OCI-LY1 (cell line): ENCODE measurements around the gene FARP1.

Experiments
- EZH2 ChIP-seq: fragments of 200-600 bp; sonication (generic), shearing (Covaris generic); IDR thresholded peaks from 2 replicates; pipeline ENCODE4 v1.8.0; 2017; ENCODE audit warnings: borderline replicate concordance, mixed run types, mild to moderate bottlenecking, antibody characterized with exemption, low read length, moderate library complexity, mixed read lengths
- TF ChIP-seq, protein P1 (sequence below): fragments of 200-600 bp; sonication (generic), shearing (Covaris generic); IDR thresholded peaks from 2 replicates; pipeline ENCODE4 v1.5.1; 2017; ENCODE audit warnings: mild to moderate bottlenecking, antibody characterized with exemption, low read length, moderate library complexity, mixed read lengths

DNA sequence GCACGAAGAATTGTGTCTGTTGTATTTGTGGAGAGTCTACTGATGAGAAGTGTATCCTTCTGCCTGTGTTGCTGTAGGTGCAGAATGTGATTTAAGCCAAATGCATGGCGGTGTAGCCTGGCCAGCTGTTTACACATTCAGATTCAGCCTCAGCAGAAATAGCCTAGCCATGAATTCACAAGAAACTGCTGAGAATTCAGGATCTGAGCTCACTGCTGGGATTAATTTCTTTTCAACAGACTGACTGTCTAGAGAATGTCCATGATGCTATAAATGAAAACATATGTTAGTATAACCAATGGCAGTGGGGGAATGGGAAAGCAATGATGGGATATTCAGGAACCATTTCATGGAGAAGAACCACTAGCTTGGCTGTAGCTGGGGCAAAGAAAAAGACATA, 111.6 kb downstream of the FARP1 start:
- TF ChIP-seq, protein P1, sequence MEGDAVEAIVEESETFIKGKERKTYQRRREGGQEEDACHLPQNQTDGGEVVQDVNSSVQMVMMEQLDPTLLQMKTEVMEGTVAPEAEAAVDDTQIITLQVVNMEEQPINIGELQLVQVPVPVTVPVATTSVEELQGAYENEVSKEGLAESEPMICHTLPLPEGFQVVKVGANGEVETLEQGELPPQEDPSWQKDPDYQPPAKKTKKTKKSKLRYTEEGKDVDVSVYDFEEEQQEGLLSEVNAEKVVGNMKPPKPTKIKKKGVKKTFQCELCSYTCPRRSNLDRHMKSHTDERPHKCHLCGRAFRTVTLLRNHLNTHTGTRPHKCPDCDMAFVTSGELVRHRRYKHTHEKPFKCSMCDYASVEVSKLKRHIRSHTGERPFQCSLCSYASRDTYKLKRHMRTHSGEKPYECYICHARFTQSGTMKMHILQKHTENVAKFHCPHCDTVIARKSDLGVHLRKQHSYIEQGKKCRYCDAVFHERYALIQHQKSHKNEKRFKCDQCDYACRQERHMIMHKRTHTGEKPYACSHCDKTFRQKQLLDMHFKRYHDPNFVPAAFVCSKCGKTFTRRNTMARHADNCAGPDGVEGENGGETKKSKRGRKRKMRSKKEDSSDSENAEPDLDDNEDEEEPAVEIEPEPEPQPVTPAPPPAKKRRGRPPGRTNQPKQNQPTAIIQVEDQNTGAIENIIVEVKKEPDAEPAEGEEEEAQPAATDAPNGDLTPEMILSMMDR, result no peak
- no peak for TF ChIP-seq EZH2
